Activated CD4-positive, alpha-beta T cell treated with anti-CD3 and anti-CD28 coated beads, Interleukin-2, amount 50 U/mL, for 24 hours (primary cell): Measurements from ENCODE around the gene HIC1.
A peak's percentile ranks its signal among the peaks of the same experiment; 100 is the strongest.

Source experiments
- DNase-seq, 2 donors: peaks; one replicate each; pipeline ENCODE4 v3.0.0-alpha.2; 2020; ENCODE audit warnings: low read depth in 1 of 2, low spot score in 1 of 2

Gene HIC1

GRCh38 chr17:2059547-2060384 lies 4.9 kb downstream of the HIC1 start:
- no peak for DNase-seq

- no peak for DNase-seq
Observed at GRCh38 chr17:2060385-2060658, 5.4 kb downstream of the HIC1 start.

- no peak for DNase-seq
Observed at GRCh38 chr17:2060681-2061440, 6.0 kb downstream of the HIC1 start.

GRCh38 chr17:2061441-2061958 lies 6.6 kb downstream of the HIC1 start:
- DNase-seq, result no peak

- no peak for DNase-seq
Observed at GRCh38 chr17:2062571-2063183, 7.8 kb downstream of the HIC1 start.

- no peak for DNase-seq
Observed at GRCh38 chr17:2063261-2064146, 8.6 kb downstream of the HIC1 start.

GRCh38 chr17:2064147-2064489 lies 9.2 kb downstream of the HIC1 start:
- no peak for DNase-seq

GRCh38 chr17:2064520-2064971 lies 9.6 kb downstream of the HIC1 start:
- DNase-seq, result no peak

- DNase-seq, result no peak
Observed at GRCh38 chr17:2064980-2065785, 10.3 kb downstream of the HIC1 start.

- no peak for DNase-seq
Observed at GRCh38 chr17:2065949-2066400, 11.1 kb downstream of the HIC1 start.

- DNase-seq, result no peak
Observed at GRCh38 chr17:2067048-2067561, 12.2 kb downstream of the HIC1 start.

- DNase-seq, result no peak
Observed at GRCh38 chr17:2067608-2068024, 12.7 kb downstream of the HIC1 start.

GRCh38 chr17:2068031-2068518 lies 13.2 kb downstream of the HIC1 start:
- no peak for DNase-seq

- no peak for DNase-seq
Observed at GRCh38 chr17:2068519-2069051, 13.7 kb downstream of the HIC1 start.

GRCh38 chr17:2070241-2071023 lies 15.5 kb downstream of the HIC1 start:
- DNase-seq, result peak in 1 of 2 donors; percentile 63

GRCh38 chr17:2071024-2071385 lies 16.1 kb downstream of the HIC1 start:
- no peak for DNase-seq

GRCh38 chr17:2071455-2072281 lies 16.8 kb downstream of the HIC1 start:
- DNase-seq, result no peak

GRCh38 chr17:2074919-2075318 lies 20.0 kb downstream of the HIC1 start:
- DNase-seq, result no peak
